ENCODE data around the gene RNASEH2B.

The RNASEH2B gene

GRCh38 chr13:51004111-51004865, 94.7 kb downstream of the RNASEH2B start:
- no peaks in the 10 kb centered on the region for H3K79me1 ChIP-seq (ENCODE audit: low read length)
- no peak overlapping the region for H3K4me2 ChIP-seq (ENCODE audit: low read length)

GRCh38 chr13:51004918-51005460, 95.4 kb downstream of the RNASEH2B start:
- Histone ChIP-seq H3K18ac (ENCODE audit: low read length) (no peak overlapping the region), H3K23ac (ENCODE audit: low read length) (no peak overlapping the region), H4K5ac (ENCODE audit: low read length) (no peak overlapping the region), H3K56ac (ENCODE audit: low read length) (no peak overlapping the region), H3K4me2 (ENCODE audit: low read length) (no peak overlapping the region), H3K27me3 (ENCODE audit: insufficient read depth, low read length, poor library complexity) (no peaks in the 10 kb centered on the region), H2BK15ac (replicated peaks; ENCODE audit: low read depth) (no peak overlapping the region), H2AK5ac (ENCODE audit: low read length) (no peak overlapping the region), H3K27ac (ENCODE audit: low read depth, low read length) (no peak overlapping the region), H2BK120ac (ENCODE audit: low read depth, low read length) (no peak overlapping the region), H2BK5ac (ENCODE audit: low read length) (no peak overlapping the region), H3K4me1 (ENCODE audit: control insufficient read depth, low read depth, low read length) (peaks cover 5% of the 10 kb centered on the region), H3K4me3 (ENCODE audit: low read length) (no peak overlapping the region), H3K4ac (ENCODE audit: low read depth, low read length) (no peak overlapping the region), H3K79me2 (ENCODE audit: control insufficient read depth, insufficient read depth, low read length) (no peaks in the 10 kb centered on the region), H4K8ac (ENCODE audit: low read depth, low read length) (no peak overlapping the region), H3K9ac (ENCODE audit: low read length) (no peak overlapping the region), H3K36me3 (ENCODE audit: control insufficient read depth, insufficient read depth, low read length) (no peaks in the 10 kb centered on the region), H3K79me1 (ENCODE audit: low read length) (no peaks in the 10 kb centered on the region)
- DNase-seq, result no peak
- WGBS (ENCODE audit: extremely low coverage, insufficient coverage, low lambda C conversion rate), result no CpG with 5 or more reads among the region's 3 CpGs

More at GRCh38 chr13:51004111-51004865, 94.7 kb downstream of the RNASEH2B start:
- H3K4me1 ChIP-seq (ENCODE audit: control insufficient read depth, low read depth, low read length), result peaks cover 5% of the 10 kb centered on the region
- H2BK15ac ChIP-seq (replicated peaks; ENCODE audit: low read depth), result no peak overlapping the region
- H3K4me3 ChIP-seq (ENCODE audit: low read length), result no peak overlapping the region
- no peak overlapping the region for H4K8ac ChIP-seq (ENCODE audit: low read depth, low read length)
- no peak overlapping the region for H3K4ac ChIP-seq (ENCODE audit: low read depth, low read length)
- H4K5ac ChIP-seq (ENCODE audit: low read length), result no peak overlapping the region
- H3K79me2 ChIP-seq (ENCODE audit: control insufficient read depth, insufficient read depth, low read length), result no peaks in the 10 kb centered on the region
- no peak overlapping the region for H3K9ac ChIP-seq (ENCODE audit: low read length)
- H3K27ac ChIP-seq (ENCODE audit: low read depth, low read length), result no peak overlapping the region
- H2AK5ac ChIP-seq (ENCODE audit: low read length), result no peak overlapping the region
- no peak for DNase-seq
- no peak overlapping the region for H2BK120ac ChIP-seq (ENCODE audit: low read depth, low read length)
- no peak overlapping the region for H3K56ac ChIP-seq (ENCODE audit: low read length)
- no peaks in the 10 kb centered on the region for H3K36me3 ChIP-seq (ENCODE audit: control insufficient read depth, insufficient read depth, low read length)
- no CpG with 5 or more reads among the region's 18 CpGs for WGBS (ENCODE audit: extremely low coverage, insufficient coverage, low lambda C conversion rate)
- no peak overlapping the region for H3K18ac ChIP-seq (ENCODE audit: low read length)
- H3K27me3 ChIP-seq (ENCODE audit: insufficient read depth, low read length, poor library complexity), result no peaks in the 10 kb centered on the region
- no peak overlapping the region for H2BK5ac ChIP-seq (ENCODE audit: low read length)
- H3K23ac ChIP-seq (ENCODE audit: low read length), result no peak overlapping the region

GRCh38 chr13:51005566-51005965, 96.0 kb downstream of the RNASEH2B start:
- Histone ChIP-seq H2BK5ac (ENCODE audit: low read length) (no peak overlapping the region), H4K8ac (ENCODE audit: low read depth, low read length) (no peak overlapping the region), H3K4ac (ENCODE audit: low read depth, low read length) (no peak overlapping the region), H3K36me3 (ENCODE audit: control insufficient read depth, insufficient read depth, low read length) (no peaks in the 10 kb centered on the region), H4K5ac (ENCODE audit: low read length) (no peak overlapping the region), H3K4me3 (ENCODE audit: low read length) (no peak overlapping the region), H3K23ac (ENCODE audit: low read length) (no peak overlapping the region), H3K27ac (ENCODE audit: low read depth, low read length) (no peak overlapping the region), H3K79me1 (ENCODE audit: low read length) (no peaks in the 10 kb centered on the region), H3K4me2 (ENCODE audit: low read length) (no peak overlapping the region), H2BK120ac (ENCODE audit: low read depth, low read length) (no peak overlapping the region), H2BK15ac (replicated peaks; ENCODE audit: low read depth) (no peak overlapping the region), H3K27me3 (ENCODE audit: insufficient read depth, low read length, poor library complexity) (no peaks in the 10 kb centered on the region), H3K18ac (ENCODE audit: low read length) (no peak overlapping the region), H3K56ac (ENCODE audit: low read length) (no peak overlapping the region), H3K79me2 (ENCODE audit: control insufficient read depth, insufficient read depth, low read length) (no peaks in the 10 kb centered on the region), H3K4me1 (ENCODE audit: control insufficient read depth, low read depth, low read length) (peaks cover 5% of the 10 kb centered on the region), H2AK5ac (ENCODE audit: low read length) (no peak overlapping the region), H3K9ac (ENCODE audit: low read length) (no peak overlapping the region)
- WGBS (ENCODE audit: extremely low coverage, insufficient coverage, low lambda C conversion rate), result no CpG with 5 or more reads among the region's 4 CpGs
- DNase-seq, result no peak
